Tibial nerve (tissue), 4 donors: Measurements from ENCODE around the gene MRPL34. TPM values are rescaled to one million over a fixed set of nuclear protein-coding genes. Genes with fewer than 3 reads are reported as not detected.
"Not testable (repeated sequence)": the region's sequence is repeated elsewhere in the genome, so short reads cannot be mapped to it uniquely, and the experiment has no call there.

Source experiments
- DNase-seq, 2 donors: peaks; one replicate each; pipeline ENCODE4 v3.0.0-alpha.2; 2019; ENCODE audit warnings: low spot score in 2 of 2
- H3K27ac ChIP-seq, 4 donors: fragments of 200-600 bp; sonication (generic) in 3 of 4; one replicate each; pipeline ENCODE4 v1.5.1; 2017 to 2019; ENCODE audit warnings: mild to moderate bottlenecking in 1 of 4
- H3K27me3 ChIP-seq, 2 donors: fragments of 200-600 bp; sonication (generic) in 1 of 2; one replicate each; pipeline versions ENCODE4 v1.5.1 to v1.6.0; 2017 to 2019
- H3K36me3 ChIP-seq, 3 donors: fragments of 200-600 bp; sonication (generic); one replicate each; pipeline ENCODE4 v1.5.1; 2018 to 2019
- H3K4me1 ChIP-seq, 4 donors: fragments of 200-600 bp; sonication (generic) in 3 of 4; one replicate each; pipeline ENCODE4 v1.5.1; 2017 to 2019
- H3K4me3 ChIP-seq, 4 donors: fragments of 200-600 bp; sonication (generic) in 3 of 4; one replicate each; pipeline ENCODE4 v1.5.1; 2017 to 2019; ENCODE audit warnings: mild to moderate bottlenecking in 1 of 4, moderate library complexity in 1 of 4
- H3K9me3 ChIP-seq, 4 donors: fragments of 200-600 bp; sonication (generic) in 3 of 4; one replicate each; pipeline ENCODE4 v1.5.1; 2017 to 2019
- CTCF ChIP-seq, 5 experiments: fragments of 200-600 bp in 3 of 5; fragments of 450-650 bp in 2 of 5; sonication (generic) in 3 of 5; IDR thresholded peaks; one replicate each; pipeline ENCODE4 v1.5.1; 2016 to 2019; ENCODE audit warnings: antibody characterized with exemption in 5 of 5, mild to moderate bottlenecking in 3 of 5, moderate library complexity in 2 of 5
- EP300 ChIP-seq, 2 donors: sonication (generic); formaldehyde crosslinking; IDR thresholded peaks; one replicate each; pipeline ENCODE4 v1.6.1; 2017; ENCODE audit warnings: antibody characterized with exemption in 2 of 2, mild to moderate bottlenecking in 1 of 2
- POLR2A ChIP-seq, 2 donors: fragments of 450-650 bp; IDR thresholded peaks; one replicate each; pipeline ENCODE4 v1.6.1; 2017; ENCODE audit warnings: antibody characterized with exemption in 2 of 2, mild to moderate bottlenecking in 2 of 2, moderate library complexity in 2 of 2
- WGBS, 2 donors: methylation state at CpG; one replicate each; pipeline ENCODE4 v1.1.5; 2018; 5-methylcytosine and 5-hydroxymethylcytosine counted together
- total RNA-seq, 4 donors: library from RNA; depleted of rRNA; stranded (reverse); fragments of >200 nt; gene quantifications; one replicate each; pipeline ENCODE4 v1.1.0, GENCODE V29; 2016

MRPL34 gene
- total RNA-seq, 4 donors from 2014 or later: 143 to 187 (median 175) TPM

GRCh38 chr19:17266589-17266974 is 39.1 kb upstream of the MRPL34 start:
- H3K27ac ChIP-seq: peak overlapping the region in 3 of 4 donors; percentile 29 to 86 (median 44)
- peaks cover 0 to 31% (median 0%) of the 10 kb centered on the region in 3 donors for H3K36me3 ChIP-seq
- WGBS, 2 donors: 70 to 73% methylated on average over 12 of the region's 12 CpGs
- no peaks in the 10 kb centered on the region for H3K9me3 ChIP-seq
- H3K4me1 ChIP-seq: peaks cover 0 to 19% (median 6%) of the 10 kb centered on the region in 4 donors
- DNase-seq: no peak
- TF ChIP-seq POLR2A (IDR thresholded peaks at IDR 0.05) (no peak), EP300 (IDR thresholded peaks at IDR 0.05) (no peak), CTCF (IDR thresholded peaks at IDR 0.05) (no peak)
- H3K4me3 ChIP-seq: no peak overlapping the region
- no peaks in the 10 kb centered on the region for H3K27me3 ChIP-seq

- Histone ChIP-seq H3K4me1 (peaks cover 0 to 19% (median 6%) of the 10 kb centered on the region in 4 donors), H3K27ac (peak within 1 kb of the TSS in 3 of 4 donors; percentile 82 to 86 (median 85)), H3K9me3 (no peaks in the 10 kb centered on the region), H3K27me3 (no peaks in the 10 kb centered on the region), H3K4me3 (peak within 1 kb of the TSS; percentile 58 to 92 (median 84)), H3K36me3 (peaks cover 0 to 37% (median 0%) of the 10 kb centered on the region in 3 donors)
- WGBS, 2 donors: 1% methylated on average over 27 of the region's 27 CpGs
- TF ChIP-seq EP300 (IDR thresholded peaks at IDR 0.05) (peak; percentile 88 to 95), POLR2A (IDR thresholded peaks at IDR 0.05) (peak in 1 of 2 donors; percentile 46), CTCF (IDR thresholded peaks at IDR 0.05) (peak in 2 of 5 experiments; percentile 53 to 54)
- peak; percentile 90 to 96 for DNase-seq
Observed at GRCh38 chr19:17266975-17267788, 38.5 kb upstream of the MRPL34 start, which contains the start of gene BABAM1. Gene BABAM1, plus strand, starts transcription at chr19:17267443. Its CDS starts 1,364 bp downstream, at chr19:17268807.

DNA sequence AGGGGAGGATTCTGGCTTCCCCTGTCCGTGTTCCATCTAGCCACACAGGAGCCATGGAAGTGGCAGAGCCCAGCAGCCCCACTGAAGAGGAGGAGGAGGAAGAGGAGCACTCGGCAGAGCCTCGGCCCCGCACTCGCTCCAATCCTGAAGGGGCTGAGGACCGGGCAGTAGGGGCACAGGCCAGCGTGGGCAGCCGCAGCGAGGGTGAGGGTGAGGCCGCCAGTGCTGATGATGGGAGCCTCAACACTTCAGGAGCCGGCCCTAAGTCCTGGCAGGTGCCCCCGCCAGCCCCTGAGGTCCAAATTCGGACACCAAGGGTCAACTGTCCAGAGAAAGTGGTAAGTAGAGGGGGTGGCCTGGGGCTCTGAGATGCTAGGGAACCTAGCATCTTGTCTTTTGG is 36.9 kb upstream of the MRPL34 start:
- WGBS, 2 donors: 95 to 96% methylated on average over 8 to 13 of the region's 13 CpGs
- no peak overlapping the region for H3K4me3 ChIP-seq
- H3K27me3 ChIP-seq: no peaks in the 10 kb centered on the region
- no peak for DNase-seq
- TF ChIP-seq CTCF (IDR thresholded peaks at IDR 0.05) (no peak), POLR2A (IDR thresholded peaks at IDR 0.05) (no peak), EP300 (IDR thresholded peaks at IDR 0.05) (no peak)
- no peak overlapping the region for H3K27ac ChIP-seq
- H3K4me1 ChIP-seq: peaks cover 0 to 19% (median 6%) of the 10 kb centered on the region in 4 donors
- peaks cover 0 to 52% (median under 1%) of the 10 kb centered on the region in 3 donors for H3K36me3 ChIP-seq
- no peaks in the 10 kb centered on the region for H3K9me3 ChIP-seq

GRCh38 chr19:17274892-17275291 is 30.8 kb upstream of the MRPL34 start:
- not testable (repeated sequence) for H3K27ac ChIP-seq, DNase-seq, H3K4me3 ChIP-seq, H3K9me3 ChIP-seq, H3K27me3 ChIP-seq, H3K4me1 ChIP-seq
- peaks cover 3 to 93% (median 25%) of the 10 kb centered on the region in 3 donors for H3K36me3 ChIP-seq
- 98 to 100% methylated on average over 3 of the region's 3 CpGs for WGBS, 2 donors

DNA sequence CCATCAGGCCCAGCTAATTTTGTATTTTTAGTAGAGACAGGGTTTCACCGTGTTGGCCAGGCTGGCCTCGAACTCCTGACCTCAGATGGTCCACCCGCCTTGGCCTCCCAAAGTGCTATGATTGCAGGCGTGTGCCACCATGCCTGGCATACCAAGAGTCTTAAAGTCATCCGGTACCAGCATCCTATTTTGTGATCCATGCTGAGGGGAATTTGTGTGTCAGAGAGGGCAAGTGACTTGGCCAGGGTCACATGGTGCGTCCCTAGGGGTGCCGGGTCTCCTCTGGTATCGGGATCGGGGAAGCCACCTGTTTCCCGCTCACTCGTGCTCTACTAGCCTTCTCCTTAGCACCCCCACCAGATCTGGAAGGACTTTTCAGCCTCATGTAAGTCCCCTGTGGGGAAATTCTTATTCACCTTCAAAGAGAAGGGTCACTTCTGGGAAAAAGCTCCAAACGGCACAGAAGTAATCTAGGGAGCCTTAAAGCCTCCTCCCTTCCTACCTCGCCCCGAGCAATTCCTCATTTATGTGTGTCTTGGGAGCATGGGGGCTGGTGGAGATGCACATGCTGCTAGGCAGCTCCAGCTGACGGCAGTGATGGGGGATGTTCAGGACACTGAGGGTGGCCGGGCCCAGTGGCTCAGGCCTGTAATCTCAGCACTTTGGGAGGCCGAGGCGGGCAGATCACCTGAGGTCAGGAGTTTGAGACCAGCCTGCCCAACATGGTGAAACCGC is 30.1 kb upstream of the MRPL34 start:
- H3K4me3 ChIP-seq: no peak overlapping the region
- H3K27me3 ChIP-seq: no peaks in the 10 kb centered on the region
- H3K36me3 ChIP-seq: peaks cover 3 to 86% (median 25%) of the 10 kb centered on the region in 3 donors
- no peaks in the 10 kb centered on the region for H3K4me1 ChIP-seq
- TF ChIP-seq POLR2A (IDR thresholded peaks at IDR 0.05): no peak
- no peak for TF ChIP-seq CTCF (IDR thresholded peaks at IDR 0.05)
- no peak for TF ChIP-seq EP300 (IDR thresholded peaks at IDR 0.05)
- no peak overlapping the region for H3K27ac ChIP-seq
- WGBS, 2 donors: 84 to 90% methylated on average over 19 of the region's 19 CpGs
- no peaks in the 10 kb centered on the region for H3K9me3 ChIP-seq
- DNase-seq: no peak
